ENCODE data around the gene EEF1AKMT2.
A peak's percentile ranks its signal among the peaks of the same experiment; 100 is the strongest.
"Not testable (repeated sequence)": the region's sequence is repeated elsewhere in the genome, so short reads cannot be mapped to it uniquely, and the experiment has no call there.

Gene EEF1AKMT2

DNA sequence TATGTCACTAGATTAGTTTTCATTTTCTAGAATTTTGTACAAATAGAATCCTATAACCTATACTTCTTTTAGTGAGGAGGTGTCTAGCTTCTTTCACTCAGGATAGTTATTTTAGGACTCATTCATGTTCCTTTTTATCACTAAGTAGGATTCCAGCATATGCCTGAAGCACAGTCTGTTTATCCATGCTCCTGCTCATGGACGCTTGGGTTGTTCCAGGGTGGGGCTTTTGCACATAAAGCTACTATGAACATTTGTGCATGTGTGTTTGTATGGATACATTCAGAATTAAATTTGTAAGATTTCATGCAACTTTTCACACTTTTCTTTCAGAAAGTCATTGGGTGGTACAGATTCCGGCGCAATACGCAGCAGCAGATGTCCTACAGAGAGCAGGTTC, 34.6 kb upstream of the EEF1AKMT2 start:
- no peak for TF ChIP-seq CTCF (IDR thresholded peaks at IDR 0.05; ENCODE audit: borderline replicate concordance, insufficient read depth, low read depth, low read length)
- H3K4me3 ChIP-seq (ENCODE audit: low read depth, low read length) = no peak overlapping the region

DNA sequence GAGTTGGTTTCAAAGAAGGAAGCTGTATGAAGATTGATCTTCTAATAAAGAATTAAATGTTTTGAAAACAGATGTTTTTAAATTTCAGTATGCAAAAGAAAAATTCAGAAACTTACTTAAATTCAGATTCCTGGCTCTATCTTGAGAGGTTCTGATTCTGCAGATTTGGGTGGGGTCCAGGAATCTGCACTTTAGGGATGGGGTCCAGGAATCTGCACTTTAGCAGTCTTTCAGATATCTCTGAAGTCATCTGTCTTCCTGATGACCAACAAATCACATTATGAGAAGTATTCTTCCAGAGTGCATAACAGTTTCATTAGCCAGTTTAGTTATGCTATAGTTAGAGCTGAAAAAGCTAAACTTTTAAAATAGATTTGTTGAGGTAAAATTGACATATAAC, 34.0 kb upstream of the EEF1AKMT2 start:
- TF ChIP-seq CTCF (IDR thresholded peaks at IDR 0.05; ENCODE audit: borderline replicate concordance, insufficient read depth, low read depth, low read length) = no peak
- no peak overlapping the region for H3K4me3 ChIP-seq (ENCODE audit: low read depth, low read length)

GRCh38 chr10:124824932-124825331, 33.2 kb upstream of the EEF1AKMT2 start:
- H3K4me3 ChIP-seq (ENCODE audit: low read depth, low read length) = not testable (repeated sequence)

- no peak overlapping the region for H3K4me3 ChIP-seq (ENCODE audit: low read depth, low read length)
- TF ChIP-seq CTCF (IDR thresholded peaks at IDR 0.05; ENCODE audit: borderline replicate concordance, insufficient read depth, low read depth, low read length) = no peak
These were observed 32.8 kb upstream of the EEF1AKMT2 start for GRCh38 chr10:124824507-124824906.

DNA sequence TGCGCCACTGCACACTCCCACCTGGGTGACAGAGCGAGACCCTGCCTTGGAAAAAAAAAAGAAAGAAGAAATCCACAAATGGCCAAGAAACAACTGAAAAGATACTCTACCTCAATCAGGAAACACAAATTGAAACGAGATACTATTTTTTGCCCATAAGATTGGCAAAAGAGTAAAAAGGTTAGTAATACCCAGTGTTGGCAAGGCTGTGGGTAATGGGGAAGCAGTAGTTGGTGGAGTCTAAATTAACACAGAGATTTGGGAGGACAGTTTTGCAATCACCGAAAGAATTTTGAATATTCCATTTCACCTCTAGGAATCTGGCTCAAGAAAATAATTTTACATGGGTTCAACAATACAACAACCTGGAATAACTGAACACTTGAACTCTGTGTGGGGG, 29.8 kb upstream of the EEF1AKMT2 start:
- no peak for TF ChIP-seq CTCF (IDR thresholded peaks at IDR 0.05; ENCODE audit: borderline replicate concordance, insufficient read depth, low read depth, low read length)
- no peak overlapping the region for H3K4me3 ChIP-seq (ENCODE audit: low read depth, low read length)

DNA sequence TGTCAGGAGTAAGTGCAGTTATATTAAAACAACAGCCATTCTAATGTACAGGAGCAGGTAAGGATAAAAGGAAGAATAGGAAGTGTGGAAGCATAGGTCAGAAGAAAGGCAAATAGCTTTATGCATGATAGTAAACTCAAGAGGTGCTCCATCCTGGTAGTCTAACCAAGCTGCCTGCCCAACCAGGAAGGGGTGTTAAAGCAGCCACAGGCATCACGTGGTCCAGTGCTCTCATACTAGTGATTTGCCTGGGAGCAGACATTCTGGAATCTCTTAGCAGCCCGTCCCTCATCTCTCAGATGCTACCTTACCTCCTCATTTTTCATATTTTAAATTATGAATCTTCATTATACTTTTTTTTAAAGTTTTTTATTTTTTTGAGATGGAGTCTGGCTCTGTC, 28.4 kb upstream of the EEF1AKMT2 start:
- H3K4me3 ChIP-seq (ENCODE audit: low read depth, low read length) = no peak overlapping the region
- TF ChIP-seq CTCF (IDR thresholded peaks at IDR 0.05; ENCODE audit: borderline replicate concordance, insufficient read depth, low read depth, low read length) = no peak

GRCh38 chr10:124802313-124802675, 10.6 kb upstream of the EEF1AKMT2 start:
- H3K4me3 ChIP-seq (ENCODE audit: low read depth, low read length) = peak overlapping the region; percentile 97
- TF ChIP-seq CTCF (IDR thresholded peaks at IDR 0.05; ENCODE audit: borderline replicate concordance, insufficient read depth, low read depth, low read length) = no peak

GRCh38 chr10:124799211-124799610, 7.5 kb upstream of the EEF1AKMT2 start:
- TF ChIP-seq CTCF (IDR thresholded peaks at IDR 0.05; ENCODE audit: borderline replicate concordance, insufficient read depth, low read depth, low read length) = no peak
- no peak overlapping the region for H3K4me3 ChIP-seq (ENCODE audit: low read depth, low read length)
